HepG2 (cell line): ENCODE measurements around the gene SMURF1.

Experiments used
- CTCF ChIP-seq: sonication (generic); formaldehyde crosslinking; IDR thresholded peaks from 2 replicates; pipeline ENCODE4 v1.5.0; 2020; ENCODE audit warnings: mild to moderate bottlenecking, missing genetic modification reagents, moderate library complexity
- KDM2A ChIP-seq: sonication (generic); formaldehyde crosslinking; IDR thresholded peaks from 2 replicates; pipeline ENCODE4 v1.4.0; 2020; ENCODE audit warnings: low read depth, missing genetic modification reagents, borderline replicate concordance
- TFDP2 ChIP-seq: sonication (generic); formaldehyde crosslinking; IDR thresholded peaks from 2 replicates; pipeline ENCODE4 v1.4.0; 2020; ENCODE audit warnings: missing genetic modification reagents
- ZFP36 ChIP-seq: fragments of 150-350 bp; IDR thresholded peaks from 2 replicates; pipeline ENCODE4 v1.6.1; 2018; ENCODE audit warnings: borderline replicate concordance, low read length, low read depth; ENCODE audit not compliant: partially characterized antibody
- TF ChIP-seq, protein P1 (sequence below), 2 experiments: fragments of 450-650 bp in 1 of 2; sonication (generic) in 1 of 2; formaldehyde crosslinking; IDR thresholded peaks; 2 replicates each; pipeline versions ENCODE4 v1.5.0 to v1.8.0; 2020 to 2022; ENCODE audit warnings: mild to moderate bottlenecking in 1 of 2, missing genetic modification reagents in 1 of 2

DNA sequence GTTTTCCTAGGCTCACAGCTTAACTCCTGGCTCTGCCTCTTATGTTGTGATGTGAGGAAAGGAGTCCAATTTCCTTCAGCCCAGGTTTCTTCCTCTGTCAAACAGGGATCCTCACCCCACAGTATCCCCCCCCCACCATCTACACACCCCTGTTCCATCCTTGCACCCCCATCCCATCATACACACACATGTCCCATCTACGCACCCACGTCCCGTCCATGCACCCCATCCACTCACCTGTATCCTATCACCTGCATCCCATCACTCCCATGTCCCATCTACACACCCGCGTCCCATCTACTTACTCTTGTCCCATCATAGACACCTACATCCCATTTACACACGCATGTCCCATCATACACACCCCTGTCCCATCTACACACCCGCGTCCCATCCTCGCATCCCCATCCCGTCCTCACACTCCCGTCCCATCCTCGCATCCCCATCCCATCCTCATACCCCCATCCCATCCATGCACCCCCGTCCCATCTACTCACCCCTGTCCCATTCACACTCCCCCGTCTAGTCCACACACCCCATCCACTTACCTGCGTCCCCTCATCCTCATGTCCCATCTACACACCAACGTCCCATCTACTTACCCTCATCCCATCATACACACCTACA is 148.3 kb downstream of the SMURF1 start:
- TF ChIP-seq CTCF (no peak), KDM2A (CRISPR knock-in tag) (no peak), TFDP2 (CRISPR knock-in tag) (no peak), ZFP36 (no peak)
- TF ChIP-seq, protein P1, sequence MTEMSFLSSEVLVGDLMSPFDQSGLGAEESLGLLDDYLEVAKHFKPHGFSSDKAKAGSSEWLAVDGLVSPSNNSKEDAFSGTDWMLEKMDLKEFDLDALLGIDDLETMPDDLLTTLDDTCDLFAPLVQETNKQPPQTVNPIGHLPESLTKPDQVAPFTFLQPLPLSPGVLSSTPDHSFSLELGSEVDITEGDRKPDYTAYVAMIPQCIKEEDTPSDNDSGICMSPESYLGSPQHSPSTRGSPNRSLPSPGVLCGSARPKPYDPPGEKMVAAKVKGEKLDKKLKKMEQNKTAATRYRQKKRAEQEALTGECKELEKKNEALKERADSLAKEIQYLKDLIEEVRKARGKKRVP (CRISPR knock-in tag; IDR thresholded peaks at IDR 0.05), result no peak
